GM21717 (cell line): ENCODE measurements around the gene ADGRV1.
"Not testable (repeated sequence)": the region's sequence is repeated elsewhere in the genome, so short reads cannot be mapped to it uniquely, and the experiment has no call there.

Source experiments
- ATAC-seq: cut with Tn5 transposase; IDR thresholded peaks from one replicate; pipeline ENCODE4 v1.9.1; 2021; ENCODE audit warnings: mild to moderate bottlenecking, moderate library complexity; ENCODE audit not compliant: unreplicated experiment

ADGRV1 gene

DNA sequence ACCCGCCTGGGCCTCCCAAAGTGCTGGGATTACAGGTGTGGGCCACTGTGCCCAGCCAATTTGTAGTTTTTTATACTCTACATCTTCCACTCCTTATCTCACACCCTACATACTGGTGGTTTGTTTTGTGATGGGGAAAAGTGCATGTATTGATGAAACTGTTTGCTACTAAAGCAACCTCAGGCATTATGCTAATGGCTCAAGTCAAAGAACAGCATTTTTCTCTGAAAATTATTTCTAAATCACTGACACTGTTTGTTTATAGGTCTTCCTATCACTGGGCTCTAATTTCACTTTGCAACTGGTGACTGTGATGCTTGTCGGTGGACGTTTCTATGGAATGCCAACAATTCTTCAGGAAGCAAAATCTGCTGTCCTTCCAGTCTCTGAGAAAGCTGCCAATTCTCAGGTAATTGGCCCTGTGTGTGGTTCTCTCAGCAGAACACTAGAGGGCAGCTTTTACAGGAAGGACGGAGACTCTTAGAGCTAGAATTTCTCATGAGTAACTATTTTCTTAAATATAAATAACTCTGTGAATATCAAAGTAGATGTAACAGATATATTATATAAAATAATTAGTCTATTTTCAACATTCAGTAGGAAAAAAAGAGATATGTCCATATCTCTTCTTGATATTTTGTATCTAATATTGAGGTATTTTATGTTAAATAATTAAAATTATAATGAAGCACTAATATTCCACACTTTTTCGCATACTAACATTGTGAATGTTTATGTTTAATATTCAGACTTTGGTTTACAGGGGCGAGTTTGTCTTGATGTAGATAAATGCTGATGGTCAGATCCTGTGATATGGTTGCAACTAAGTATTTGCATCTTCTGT, 244.1 kb downstream of the ADGRV1 start:
- ATAC-seq = peak; percentile 69

DNA sequence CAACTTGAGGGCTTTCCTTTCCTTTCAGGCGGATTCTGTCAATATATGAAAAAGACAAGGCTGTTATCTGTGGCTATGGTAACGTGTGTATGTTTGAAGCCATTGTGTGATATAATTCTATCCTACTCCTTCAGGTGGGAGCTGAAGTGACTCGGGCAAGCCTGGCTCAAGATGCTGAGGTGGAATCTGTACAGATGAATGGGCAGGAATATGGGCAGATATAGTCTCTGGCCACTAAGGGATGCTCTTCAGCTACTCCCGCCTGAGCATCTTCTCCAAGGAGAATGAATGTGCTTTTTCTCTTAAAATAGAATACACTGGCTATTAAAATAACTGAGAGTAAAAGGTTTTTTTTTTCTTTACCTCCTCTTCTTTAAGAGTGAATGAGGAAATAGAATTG, 244.8 kb downstream of the ADGRV1 start:
- ATAC-seq = no peak

DNA sequence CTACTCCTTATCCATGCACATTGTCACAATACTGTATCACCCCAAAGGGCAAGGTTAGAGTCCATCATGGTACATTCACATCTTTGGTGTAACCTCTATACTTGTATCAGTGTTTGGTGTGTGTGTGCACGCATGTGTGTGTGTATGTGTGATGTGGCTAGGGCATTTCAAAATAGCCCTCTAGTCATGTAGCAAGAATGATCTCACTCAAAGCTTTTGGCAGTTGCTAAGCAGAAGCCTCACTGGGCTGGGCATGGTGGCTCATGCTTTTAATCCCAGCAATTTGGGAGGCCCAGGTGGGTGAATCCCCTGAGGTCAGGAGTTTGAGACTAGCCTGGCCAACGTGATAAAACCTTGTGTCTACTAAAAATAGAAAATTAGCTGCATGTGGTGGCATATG, 245.3 kb downstream of the ADGRV1 start:
- ATAC-seq = no peak

DNA sequence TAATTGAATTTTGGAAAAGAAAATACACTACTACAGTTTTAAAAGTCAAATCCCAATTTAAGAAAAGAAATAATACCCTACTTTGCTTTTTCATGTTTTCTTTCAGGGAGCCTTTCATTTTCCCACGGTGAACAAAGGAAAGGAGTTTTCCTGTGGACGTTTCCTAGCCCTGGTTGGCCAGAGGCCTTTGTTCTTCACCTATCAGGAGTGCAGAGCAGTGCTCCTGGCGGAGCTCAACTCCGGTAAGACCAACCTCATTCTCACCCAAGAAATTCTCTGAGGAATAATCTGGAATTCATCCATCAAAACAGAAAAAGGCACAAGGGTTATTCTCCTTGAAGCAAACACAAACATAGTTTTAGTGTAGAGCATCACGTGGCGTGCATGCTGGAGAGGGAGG, 248.9 kb downstream of the ADGRV1 start:
- ATAC-seq = no peak

DNA sequence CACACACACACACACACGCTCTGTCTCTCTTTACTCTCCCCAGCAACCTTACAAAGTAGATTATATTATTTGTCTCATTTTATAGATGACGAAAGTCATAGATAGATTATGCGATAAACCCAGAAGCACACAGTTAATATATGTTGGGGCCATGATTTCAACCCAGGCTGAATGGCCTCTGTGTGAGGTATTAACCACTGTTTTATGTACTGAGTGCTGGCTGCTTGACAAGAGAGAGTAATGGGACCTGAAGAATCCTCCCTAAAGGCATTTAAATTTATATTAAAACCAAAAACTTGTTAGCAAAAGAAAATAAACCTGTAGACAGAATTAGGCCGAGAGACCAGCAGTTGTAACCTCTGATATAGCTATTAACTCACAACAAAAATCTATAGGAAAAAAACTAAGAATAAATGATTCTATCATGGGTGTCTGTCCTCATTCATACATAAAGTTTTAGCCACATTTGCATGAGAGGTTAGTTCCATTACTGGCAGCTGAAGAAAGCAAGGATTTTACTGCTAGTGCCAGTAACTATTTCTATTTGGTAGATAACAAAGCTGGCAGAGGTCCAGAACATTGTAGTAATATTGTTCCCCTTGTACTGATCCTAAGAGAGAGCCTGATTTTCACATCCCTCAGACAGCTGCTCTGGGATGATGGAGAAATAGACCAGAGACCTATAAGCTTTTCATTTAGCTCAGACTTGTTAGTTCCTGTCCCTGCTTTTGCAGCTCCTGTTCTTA, 250.9 kb downstream of the ADGRV1 start:
- ATAC-seq = no peak

DNA sequence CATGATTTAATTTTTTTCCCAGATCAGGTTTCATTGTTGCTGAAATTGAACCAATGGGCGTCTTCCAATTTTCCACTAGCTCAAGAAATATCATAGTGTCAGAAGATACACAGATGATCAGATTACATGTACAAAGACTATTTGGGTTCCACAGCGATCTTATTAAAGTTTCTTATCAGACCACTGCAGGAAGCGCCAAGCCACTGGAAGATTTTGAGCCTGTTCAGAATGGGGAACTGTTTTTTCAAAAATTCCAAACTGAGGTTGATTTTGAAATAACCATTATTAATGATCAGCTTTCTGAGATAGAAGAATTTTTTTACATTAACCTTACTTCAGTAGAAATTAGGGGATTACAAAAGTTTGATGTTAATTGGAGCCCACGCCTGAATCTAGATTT, 251.6 kb downstream of the ADGRV1 start:
- no peak for ATAC-seq

DNA sequence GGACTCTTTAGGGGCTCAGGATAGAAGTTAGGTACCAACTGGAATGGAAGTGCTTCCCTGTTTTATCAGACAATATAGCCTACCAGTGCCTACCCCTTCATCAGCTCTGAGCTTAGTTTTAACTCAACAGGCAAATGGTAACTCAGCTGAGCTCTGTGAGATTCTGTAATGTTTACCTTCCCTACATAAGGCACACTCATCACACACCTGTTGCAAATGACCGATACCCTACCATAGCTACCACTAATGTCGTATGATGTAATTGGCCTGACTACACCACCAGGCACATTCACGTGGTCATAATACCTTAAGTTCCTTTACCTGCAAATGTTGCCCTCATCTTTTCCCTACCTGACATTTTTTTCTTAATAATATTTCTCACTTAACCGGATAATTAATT, 254.8 kb downstream of the ADGRV1 start:
- no peak for ATAC-seq

DNA sequence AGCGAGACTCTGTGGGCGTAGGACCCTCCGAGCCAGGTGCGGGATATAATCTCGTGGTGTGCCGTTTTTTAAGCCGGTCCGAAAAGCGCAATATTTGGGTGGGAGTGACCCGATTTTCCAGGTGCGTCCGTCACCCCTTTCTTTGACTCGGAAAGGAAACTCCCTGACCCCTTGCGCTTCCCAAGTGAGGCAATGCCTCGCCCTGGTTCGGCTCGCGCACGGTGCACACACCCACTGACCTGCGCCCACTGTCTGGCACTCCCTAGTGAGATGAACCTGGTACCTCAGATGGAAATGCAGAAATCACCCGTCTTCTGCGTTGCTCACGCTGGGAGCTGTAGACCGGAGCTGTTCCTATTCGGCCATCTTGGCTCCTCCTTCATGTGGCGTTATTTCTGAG, 263.5 kb downstream of the ADGRV1 start:
- not testable (repeated sequence) for ATAC-seq

DNA sequence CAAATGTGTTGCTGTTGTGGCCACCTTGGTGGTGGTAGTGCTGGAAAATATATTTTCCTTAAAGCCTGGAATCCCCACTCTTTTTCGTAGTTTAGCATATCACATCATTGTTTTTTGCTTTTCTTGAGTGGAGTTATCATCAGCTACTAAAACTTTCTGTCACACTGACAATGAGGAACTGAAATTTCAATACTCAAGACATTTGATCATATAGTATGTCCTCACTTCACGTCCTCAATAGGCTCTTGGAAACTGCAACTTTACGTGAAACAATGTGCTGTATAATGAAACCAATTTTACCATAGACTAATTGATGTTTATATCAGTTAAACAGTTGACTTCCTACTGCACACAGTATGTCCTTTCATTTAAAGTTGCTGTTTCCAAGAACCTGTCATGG, 265.8 kb downstream of the ADGRV1 start:
- no peak for ATAC-seq

DNA sequence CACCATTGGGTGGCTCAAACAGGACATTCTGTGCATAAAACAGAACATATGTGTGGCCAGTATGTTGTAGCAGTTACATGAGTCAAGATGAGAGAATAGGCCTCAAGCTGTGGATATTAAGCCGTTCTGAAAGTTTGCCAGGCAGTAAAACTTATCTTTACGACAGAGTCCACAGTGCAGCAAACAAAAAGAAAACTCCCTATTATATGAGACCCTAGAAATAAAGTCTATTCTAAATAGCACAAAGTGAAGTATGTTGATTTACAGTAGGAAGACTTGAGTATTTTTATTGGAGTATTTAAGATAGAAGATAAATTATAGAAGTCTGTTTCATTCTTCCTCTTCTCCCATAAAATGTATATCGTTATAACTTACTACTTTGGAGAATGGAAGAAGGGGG, 271.5 kb downstream of the ADGRV1 start:
- no peak for ATAC-seq

DNA sequence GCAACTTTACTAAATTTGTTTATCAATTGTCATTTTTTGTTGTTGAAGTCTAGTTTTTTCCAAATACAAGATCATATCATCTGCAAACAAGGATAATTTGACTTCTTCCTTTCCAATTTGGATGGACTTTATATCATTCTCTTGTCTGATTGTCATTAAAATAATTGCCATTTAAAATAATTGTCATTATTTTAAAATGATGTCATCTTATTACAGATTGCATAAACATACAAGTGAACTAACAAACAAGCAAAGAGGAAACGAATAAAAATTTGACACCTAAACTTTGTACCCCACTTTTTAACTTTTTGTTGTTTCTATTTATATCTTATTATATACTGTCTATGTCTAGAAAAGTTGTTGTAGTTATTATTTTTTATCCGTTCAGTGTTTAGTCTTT, 275.2 kb downstream of the ADGRV1 start:
- ATAC-seq = no peak

DNA sequence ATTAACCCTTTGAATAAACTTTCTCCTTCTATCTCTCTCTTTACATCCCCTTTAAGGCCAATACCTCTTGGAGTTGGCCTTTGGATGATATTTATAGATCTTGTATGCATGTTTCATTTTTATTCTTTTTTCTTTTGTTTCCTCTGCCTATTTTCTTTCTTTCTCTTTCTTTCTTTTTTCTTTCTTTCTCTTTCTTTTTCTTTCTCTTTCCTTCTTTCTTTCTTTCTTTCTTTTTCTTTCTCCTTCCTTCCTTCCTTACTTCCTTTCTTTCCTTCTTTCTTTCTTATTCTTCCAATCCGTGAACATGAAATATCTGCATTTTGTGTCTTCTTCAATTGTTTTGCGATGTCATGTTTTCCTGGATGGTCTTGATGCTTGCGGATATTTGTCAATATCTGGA, 276.1 kb downstream of the ADGRV1 start:
- ATAC-seq = no peak

DNA sequence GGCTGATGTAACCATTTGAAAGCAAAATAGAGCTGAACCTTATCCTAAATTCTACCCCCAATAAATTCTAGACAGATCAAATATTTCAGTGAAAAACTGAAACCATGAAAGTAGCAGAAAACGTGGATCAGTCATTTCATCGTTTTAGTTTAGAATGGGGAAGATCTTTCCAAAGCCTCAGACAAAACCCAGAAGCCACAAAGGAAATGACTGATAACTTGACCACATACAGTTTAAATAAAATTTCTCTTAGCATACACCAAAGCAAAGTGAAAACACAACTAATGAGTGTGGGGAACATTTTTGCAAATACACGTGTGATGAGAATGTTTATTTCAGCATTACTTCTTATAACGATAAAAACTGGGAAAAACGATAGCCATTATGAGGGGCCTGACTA, 284.8 kb downstream of the ADGRV1 start:
- no peak for ATAC-seq

DNA sequence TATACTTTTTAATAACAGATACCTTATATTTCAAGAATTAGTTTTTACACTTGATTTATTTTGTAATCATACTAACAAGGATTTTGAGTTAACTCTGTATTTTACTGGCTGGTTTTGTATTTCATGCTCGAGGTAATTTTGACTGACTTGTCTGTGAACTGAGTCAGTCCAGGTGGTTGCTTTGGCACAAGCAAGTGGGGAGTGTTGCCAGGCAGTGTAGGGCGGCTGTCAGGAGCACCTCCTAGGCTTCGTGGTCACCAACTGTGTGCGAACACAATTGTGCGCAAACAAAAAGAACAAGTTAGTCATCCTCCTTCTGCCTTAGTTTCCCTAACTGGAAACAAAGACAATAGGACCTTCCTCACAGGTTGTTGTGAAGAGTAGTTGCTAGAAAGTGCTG, 286.3 kb downstream of the ADGRV1 start:
- ATAC-seq = no peak

DNA sequence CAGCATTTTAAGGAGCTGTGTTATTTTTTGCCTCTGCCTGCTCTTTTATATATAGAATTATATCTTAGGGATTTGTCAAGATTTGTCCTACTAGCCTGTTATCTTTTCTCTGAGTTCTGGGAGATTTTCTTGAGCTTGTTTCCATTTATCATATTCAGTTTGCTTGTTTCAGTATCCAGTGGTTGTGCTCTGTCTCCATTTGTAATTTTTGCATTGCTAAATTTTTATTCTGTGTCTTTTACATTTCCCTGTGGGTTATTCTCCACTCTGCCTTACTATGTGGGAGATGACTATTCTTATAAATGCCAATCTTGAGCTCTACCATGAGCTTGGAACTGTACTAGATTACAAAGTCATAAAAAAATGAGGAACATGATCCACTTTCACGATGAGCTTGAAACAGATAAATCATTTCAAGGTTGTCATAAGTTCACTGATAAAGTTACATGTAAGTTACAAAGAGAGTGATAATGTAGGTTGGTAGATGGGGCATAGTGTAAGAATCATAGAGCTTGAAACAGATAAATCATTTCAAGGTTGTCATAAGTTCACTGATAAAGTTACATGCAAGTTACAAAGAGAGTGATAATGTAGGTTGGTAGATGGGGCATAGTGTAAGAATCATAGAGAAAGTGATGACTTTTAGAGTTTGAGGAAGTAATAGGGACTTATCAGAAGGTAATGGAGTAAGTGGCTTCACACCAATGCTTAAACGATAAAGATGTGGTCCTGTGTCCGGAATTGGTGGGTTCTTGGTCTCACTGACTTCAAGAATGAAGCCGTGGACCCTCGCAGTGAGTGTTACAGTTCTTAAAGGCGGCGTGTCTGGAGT, 287.3 kb downstream of the ADGRV1 start:
- ATAC-seq = no peak

DNA sequence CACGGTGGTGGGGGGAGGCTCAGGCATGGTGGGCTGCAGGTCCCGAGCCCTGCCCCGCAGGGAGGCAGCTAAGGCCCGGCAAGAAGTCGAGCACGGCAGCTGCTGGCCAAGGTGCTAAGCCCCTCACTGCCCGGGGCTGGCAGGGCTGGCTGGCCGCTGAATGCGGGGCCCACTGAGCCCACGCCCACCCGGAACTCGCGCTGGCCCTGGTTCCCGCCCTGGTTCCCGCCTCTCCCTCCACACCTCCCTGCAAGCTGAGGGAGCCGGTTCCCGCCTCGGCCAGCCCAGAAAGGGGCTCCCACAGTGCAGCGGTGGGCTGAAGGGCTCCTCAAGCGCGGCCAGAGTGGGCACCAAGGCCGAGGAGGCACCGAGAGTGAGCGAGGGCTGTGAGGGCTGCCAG, 289.0 kb downstream of the ADGRV1 start:
- not testable (repeated sequence) for ATAC-seq

DNA sequence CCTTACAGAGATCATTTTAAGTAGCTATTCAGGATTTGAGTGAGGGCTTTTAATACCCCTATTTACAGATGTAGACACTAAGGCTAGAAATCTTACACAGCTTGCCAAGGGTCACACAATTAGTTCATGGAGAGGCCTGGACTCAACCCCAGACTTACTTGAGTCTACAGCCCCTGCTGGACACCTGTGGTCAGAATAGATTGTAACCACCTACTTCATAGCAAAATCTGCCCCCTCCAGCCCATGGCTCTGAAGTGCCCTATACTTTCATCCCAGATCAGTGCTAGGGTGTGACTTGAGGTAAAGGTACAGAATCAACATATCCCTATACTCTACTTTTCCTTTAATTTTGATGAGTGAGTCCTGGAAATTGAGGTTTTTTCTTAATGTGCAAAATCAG, 291.3 kb downstream of the ADGRV1 start:
- no peak for ATAC-seq

DNA sequence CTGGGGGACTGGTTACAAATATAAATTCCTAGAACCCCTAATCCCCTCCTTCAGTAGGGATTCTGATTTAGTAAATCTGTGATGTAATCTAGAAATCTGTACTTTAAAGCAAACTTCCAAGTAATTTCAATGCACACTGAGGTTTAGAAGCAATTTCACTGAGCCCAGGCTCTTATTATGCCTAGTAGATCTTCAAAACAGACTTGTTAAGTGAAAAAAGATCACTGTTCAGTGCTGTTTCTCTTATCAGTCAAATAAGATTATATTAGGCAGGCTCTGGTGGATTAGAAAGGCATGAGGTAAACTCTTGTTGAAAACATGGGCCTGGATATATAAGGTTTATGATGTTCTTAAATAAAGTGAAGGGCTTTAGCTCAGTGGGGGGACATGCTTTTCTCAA, 293.9 kb downstream of the ADGRV1 start:
- ATAC-seq = no peak

DNA sequence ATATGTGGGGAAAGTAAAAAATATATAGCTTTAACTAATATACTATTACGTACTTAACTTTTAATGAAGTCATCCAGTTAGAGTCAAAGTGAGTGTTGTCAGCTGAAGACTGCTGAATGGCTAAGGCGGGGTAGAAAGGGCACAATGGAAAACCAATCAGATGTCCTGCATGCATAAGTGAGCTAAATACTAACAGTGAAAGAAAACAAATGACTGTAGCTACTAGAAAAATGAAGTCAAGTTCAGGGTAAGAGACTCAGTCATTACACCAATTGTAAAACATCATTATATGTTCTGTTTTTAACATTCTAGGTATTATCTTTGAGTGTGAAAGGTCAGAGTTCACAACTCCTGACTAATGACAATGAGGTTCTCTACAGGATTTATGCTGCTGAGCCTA, 295.2 kb downstream of the ADGRV1 start:
- no peak for ATAC-seq

DNA sequence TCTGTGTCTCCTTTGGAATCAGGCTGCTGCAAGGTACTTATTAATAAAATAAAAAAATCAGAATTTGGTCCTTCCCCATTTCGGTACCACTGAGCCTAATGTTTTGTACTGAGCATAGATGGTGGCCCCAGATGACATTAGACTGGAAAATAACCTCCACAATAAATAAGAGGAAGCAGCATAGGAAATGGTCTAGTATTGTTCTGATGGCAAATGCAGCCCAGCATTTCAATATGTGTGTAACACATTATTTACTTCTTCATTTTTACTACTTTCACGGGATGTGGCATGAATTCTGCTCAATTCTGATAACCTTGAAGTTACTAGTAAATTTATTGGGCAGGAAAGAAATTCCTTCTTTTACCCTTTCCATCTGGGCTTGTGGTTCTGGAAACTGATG, 295.6 kb downstream of the ADGRV1 start:
- ATAC-seq = no peak

DNA sequence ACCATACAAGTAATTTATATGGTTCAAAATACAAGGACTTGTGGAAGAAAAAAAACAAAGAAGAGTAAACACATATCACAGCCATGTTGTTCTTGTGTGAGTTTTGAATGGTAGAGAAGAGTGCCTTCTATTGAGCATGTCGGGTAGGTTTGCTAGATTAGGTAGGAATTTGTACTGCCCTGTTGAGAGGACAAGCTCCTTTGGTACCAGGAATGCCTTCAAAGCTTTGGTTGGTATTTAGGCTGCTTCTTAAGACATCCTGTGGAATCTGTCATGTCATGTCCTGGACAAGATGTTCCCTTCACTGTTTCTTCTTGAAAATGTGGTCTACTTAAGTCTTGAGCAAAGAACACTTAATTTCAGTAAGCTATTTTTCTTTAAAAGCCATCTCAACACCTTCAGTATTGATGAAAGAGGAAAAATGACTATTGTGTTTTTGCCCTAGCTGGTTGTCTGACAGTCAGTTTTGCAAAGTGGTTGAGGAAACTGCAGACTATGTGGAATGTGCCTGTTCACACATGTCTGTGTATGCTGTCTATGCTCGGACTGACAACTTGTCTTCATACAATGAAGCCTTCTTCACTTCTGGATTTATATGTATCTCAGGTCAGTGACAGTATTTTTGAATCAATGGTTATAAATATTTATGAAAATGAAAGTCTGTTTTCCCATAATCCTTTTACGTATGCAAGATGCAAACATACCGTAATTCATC, 296.9 kb downstream of the ADGRV1 start:
- ATAC-seq = no peak
